ENCODE data around the gene PSMD1.
"Not testable (repeated sequence)": the region's sequence is repeated elsewhere in the genome, so short reads cannot be mapped to it uniquely, and the experiment has no call there.

PSMD1 gene

GRCh38 chr2:231187736-231188505 is 131.3 kb downstream of the PSMD1 start:
- no peak for DNase-seq

GRCh38 chr2:231188506-231189170 is 132.0 kb downstream of the PSMD1 start:
- no peak for DNase-seq

GRCh38 chr2:231189171-231189530 is 132.5 kb downstream of the PSMD1 start:
- DNase-seq = no peak

- DNase-seq = no peak
Measured at GRCh38 chr2:231189571-231190495, 133.2 kb downstream of the PSMD1 start.

- no peak for DNase-seq
Measured at GRCh38 chr2:231190531-231191197, 134.0 kb downstream of the PSMD1 start.

- no peak for DNase-seq
Measured at GRCh38 chr2:231191896-231192872, 135.5 kb downstream of the PSMD1 start.

- no peak for DNase-seq
Measured at GRCh38 chr2:231193216-231193615, 136.5 kb downstream of the PSMD1 start.

- no peak for DNase-seq
Measured at GRCh38 chr2:231196592-231196991, 139.9 kb downstream of the PSMD1 start.

- not testable (repeated sequence) for DNase-seq
Measured at GRCh38 chr2:231197196-231197595, 140.5 kb downstream of the PSMD1 start.

GRCh38 chr2:231197706-231198290 is 141.1 kb downstream of the PSMD1 start:
- DNase-seq = no peak

GRCh38 chr2:231198291-231199173 is 141.9 kb downstream of the PSMD1 start, which contains the start of gene ARMC9:
TSS of gene ARMC9 (plus strand) at chr2:231198631. CDS start at chr2:231206239, 7,608 bp downstream.
- peak; percentile 10 for DNase-seq

GRCh38 chr2:231199219-231199618 is 142.6 kb downstream of the PSMD1 start:
- no peak for DNase-seq

GRCh38 chr2:231200805-231201474 is 144.3 kb downstream of the PSMD1 start:
- no peak for DNase-seq

- DNase-seq = no peak
Measured at GRCh38 chr2:231201475-231201814, 144.8 kb downstream of the PSMD1 start.

- no peak for DNase-seq
Measured at GRCh38 chr2:231203087-231203486, 146.4 kb downstream of the PSMD1 start.

- DNase-seq = no peak
Measured at GRCh38 chr2:231204146-231204545, 147.5 kb downstream of the PSMD1 start.

GRCh38 chr2:231204581-231204980 is 147.9 kb downstream of the PSMD1 start:
- DNase-seq = no peak

GRCh38 chr2:231207734-231208133 is 151.1 kb downstream of the PSMD1 start:
- DNase-seq = no peak

GRCh38 chr2:231210782-231211181 is 154.1 kb downstream of the PSMD1 start:
- no peak for DNase-seq

GRCh38 chr2:231211486-231211885 is 154.8 kb downstream of the PSMD1 start:
- DNase-seq = no peak

All from NCI-H2029 treated with DMSO at 0.1 percent for 48 hours (cell line).